Natural killer cell (primary cell): ENCODE measurements around the gene PRM3. TPM values are rescaled to one million over a fixed set of nuclear protein-coding genes. Genes with fewer than 3 reads are reported as not detected.
"Not testable (repeated sequence)": the region's sequence is repeated elsewhere in the genome, so short reads cannot be mapped to it uniquely, and the experiment has no call there.

Experiments used
- ATAC-seq, 3 donors: fragments of 150-1000 bp in 2 of 3; fragments of 200-7000 bp in 1 of 3; cut with Tn5 transposase; 1 replicate in 1 of 3; 2 replicates in 2 of 3; pipeline ENCODE4 v1.10.0; 2021; ENCODE audit warnings: mild to moderate bottlenecking in 2 of 3, moderate library complexity in 2 of 3
- DNase-seq, 2 donors: peaks; one replicate each; pipeline versions ENCODE4 v3.0.0 to v3.0.0-alpha.2; 2013 to 2021; ENCODE audit warnings: mixed read lengths in 1 of 2
- H3K27ac ChIP-seq: one replicate; pipeline ENCODE4 v1.5.1; 2013; ENCODE audit warnings: mild to moderate bottlenecking, low read length
- H3K27me3 ChIP-seq: one replicate; pipeline ENCODE4 v1.6.1; 2013; ENCODE audit warnings: low read length; ENCODE audit not compliant: control insufficient read depth, insufficient read depth
- H3K36me3 ChIP-seq: one replicate; pipeline ENCODE4 v1.6.1; 2013; ENCODE audit warnings: low read length; ENCODE audit not compliant: control insufficient read depth, insufficient read depth
- H3K4me1 ChIP-seq: one replicate; pipeline ENCODE4 v1.6.1; 2013; ENCODE audit warnings: low read length; ENCODE audit not compliant: control insufficient read depth, insufficient read depth
- H3K4me3 ChIP-seq: one replicate; pipeline ENCODE4 v1.5.1; 2013; ENCODE audit warnings: low read length
- H3K9me3 ChIP-seq: one replicate; pipeline ENCODE4 v1.6.1; 2013; ENCODE audit warnings: low read length; ENCODE audit not compliant: control insufficient read depth, insufficient read depth
- H3K27ac Mint-ChIP-seq, 2 donors: one replicate each; pipeline ENCODE4 v1.8.0; 2022; ENCODE audit warnings: mild to moderate bottlenecking in 2 of 2, mixed read lengths in 2 of 2, moderate library complexity in 1 of 2
- H3K27me3 Mint-ChIP-seq, 2 donors: one replicate each; pipeline ENCODE4 v1.8.0; 2022; ENCODE audit warnings: low read depth in 2 of 2, mixed read lengths in 2 of 2
- H3K36me3 Mint-ChIP-seq: one replicate; pipeline ENCODE4 v1.8.0; 2022; ENCODE audit warnings: mixed read lengths
- H3K4me1 Mint-ChIP-seq, 2 donors: one replicate each; pipeline ENCODE4 v1.8.0; 2022; ENCODE audit warnings: mixed read lengths in 2 of 2
- H3K4me3 Mint-ChIP-seq: one replicate; pipeline ENCODE4 v1.8.0; 2022; ENCODE audit warnings: mild to moderate bottlenecking, moderate library complexity, mixed read lengths
- H3K9me3 Mint-ChIP-seq, 2 donors: one replicate each; pipeline ENCODE4 v1.8.0; 2022; ENCODE audit warnings: mixed read lengths in 2 of 2
- CTCF ChIP-seq: fragments of 200-600 bp; IDR thresholded peaks from one replicate; pipeline ENCODE4 v1.8.0; 2022; ENCODE audit warnings: antibody characterized with exemption
- WGBS: methylation state at CpG from one replicate; pipeline ENCODE4 v1.1.7; 2013; ENCODE audit warnings: missing lambda C conversion rate; ENCODE audit not compliant: insufficient coverage; 5-methylcytosine and 5-hydroxymethylcytosine counted together
- intact Hi-C: fragments of 100-400 bp; cut with micrococcal nuclease; formaldehyde crosslinking; loops from one replicate; pipeline ENCODE4 v1.14.2; 2022
- total RNA-seq, 4 donors: library from RNA; stranded (reverse); fragments of 120-200 nt in 1 of 4; gene quantifications; one replicate each; pipeline versions ENCODE4 v1.2.3 to v1.2.4, GENCODE V29; 2013 to 2022

The PRM3 gene
- total RNA-seq, 3 donors from 2014 or later (not counting 1 experiment from before 2014, with no cell fraction given), result not detected

- H3K4me3 Mint-ChIP-seq, result no peak overlapping the region
- intact Hi-C loops, result no loop called here
- no peak overlapping the region for H3K4me3 ChIP-seq
- H3K36me3 ChIP-seq, result no peaks in the 10 kb centered on the region
- DNase-seq (no peak), ATAC-seq (no peak)
- no peaks in the 10 kb centered on the region for H3K36me3 Mint-ChIP-seq
- no peak overlapping the region for H3K27ac Mint-ChIP-seq
- no peaks in the 10 kb centered on the region for H3K9me3 Mint-ChIP-seq
- no peaks in the 10 kb centered on the region for H3K9me3 ChIP-seq
- peaks cover 35 to 37% of the 10 kb centered on the region in 2 donors for H3K27me3 Mint-ChIP-seq
- 93% methylated on average over 7 of the region's 7 CpGs for WGBS
- H3K27me3 ChIP-seq, result peaks cover 12% of the 10 kb centered on the region
- TF ChIP-seq CTCF, result no peak
- peaks cover 12 to 13% of the 10 kb centered on the region in 2 donors for H3K4me1 Mint-ChIP-seq
- no peak overlapping the region for H3K27ac ChIP-seq
- peaks cover 28% of the 10 kb centered on the region for H3K4me1 ChIP-seq
Measured at GRCh38 chr16:11300560-11300892, 27.1 kb upstream of the PRM3 start.

GRCh38 chr16:11299865-11300559 lies 26.6 kb upstream of the PRM3 start:
- H3K27ac Mint-ChIP-seq, result no peak overlapping the region
- no peak for DNase-seq
- peaks cover 12 to 13% of the 10 kb centered on the region in 2 donors for H3K4me1 Mint-ChIP-seq
- no peaks in the 10 kb centered on the region for H3K9me3 Mint-ChIP-seq
- no peaks in the 10 kb centered on the region for H3K36me3 Mint-ChIP-seq
- no peak overlapping the region for H3K4me3 ChIP-seq
- no peak for TF ChIP-seq CTCF
- H3K4me3 Mint-ChIP-seq, result no peak overlapping the region
- peaks cover 13% of the 10 kb centered on the region for H3K27me3 ChIP-seq
- peaks cover 28% of the 10 kb centered on the region for H3K4me1 ChIP-seq
- no peak overlapping the region for H3K27ac ChIP-seq
- H3K9me3 ChIP-seq, result no peaks in the 10 kb centered on the region
- ATAC-seq, result no peak
- H3K27me3 Mint-ChIP-seq, result peaks cover 35 to 41% of the 10 kb centered on the region in 2 donors
- intact Hi-C loops, result loop anchor here (5.0 kb wide), 1 partner anchor 52 kb away; no protein-coding TSS in a partner anchor
- H3K36me3 ChIP-seq, result no peaks in the 10 kb centered on the region
- 71% methylated on average over 6 of the region's 6 CpGs for WGBS

- H3K9me3 Mint-ChIP-seq, ATAC-seq, H3K36me3 ChIP-seq, H3K36me3 Mint-ChIP-seq, H3K27ac ChIP-seq, H3K9me3 ChIP-seq, H3K4me3 Mint-ChIP-seq, H3K4me3 ChIP-seq, H3K27ac Mint-ChIP-seq: not testable (repeated sequence)
- H3K27me3 ChIP-seq, result peaks cover 15% of the 10 kb centered on the region
- peaks cover 32 to 43% of the 10 kb centered on the region in 2 donors for H3K27me3 Mint-ChIP-seq
- 72% methylated on average over 12 of the region's 13 CpGs for WGBS
- intact Hi-C loops, result loop anchor here (5.0 kb wide), 1 partner anchor 53 kb away; no protein-coding TSS in a partner anchor
- H3K4me1 Mint-ChIP-seq, result peaks cover 12 to 13% of the 10 kb centered on the region in 2 donors
- DNase-seq, result peak in 1 of 2 donors; percentile 25
- H3K4me1 ChIP-seq, result peaks cover 28% of the 10 kb centered on the region
Measured at GRCh38 chr16:11298950-11299547, 25.6 kb upstream of the PRM3 start.

GRCh38 chr16:11298143-11298900 lies 24.9 kb upstream of the PRM3 start:
- TF ChIP-seq CTCF, result no peak
- Mint-ChIP-seq H3K27ac (no peak overlapping the region), H3K27me3 (peaks cover 32 to 45% of the 10 kb centered on the region in 2 donors), H3K4me3 (peak overlapping the region; percentile 50), H3K9me3 (no peaks in the 10 kb centered on the region), H3K36me3 (no peaks in the 10 kb centered on the region), H3K4me1 (peaks cover 12 to 13% of the 10 kb centered on the region in 2 donors)
- 93% methylated on average over 5 of the region's 5 CpGs for whole genome bisulfite sequencing
- Histone ChIP-seq H3K9me3 (no peaks in the 10 kb centered on the region), H3K4me3 (no peak overlapping the region), H3K4me1 (peaks cover 28% of the 10 kb centered on the region), H3K36me3 (no peaks in the 10 kb centered on the region), H3K27ac (no peak overlapping the region), H3K27me3 (peaks cover 17% of the 10 kb centered on the region)
- ATAC-seq (no peak), DNase-seq (no peak)
- intact Hi-C loops, result loop anchor here (5.0 kb wide), 1 partner anchor 54 kb away; no protein-coding TSS in a partner anchor
